Fibroblast of skin of back (primary cell): Measurements from ENCODE around the gene RBX1.

Source experiments
- DNase-seq: peaks from one replicate; pipeline ENCODE4 v3.0.0-alpha.2; 2013

Gene RBX1

GRCh38 chr22:41022470-41023298 lies 71.5 kb downstream of the RBX1 start:
- DNase-seq = peak; percentile 87
